Nucleus accumbens (tissue), 56 donors: ENCODE data around the gene HOXB8.

Source experiments
- DNase-seq, 56 donors: peaks; one replicate each; lab custom pipeline; 2025; lab: John Stamatoyannopoulos, UW

HOXB8 gene

GRCh38 chr17:48587276-48588073 lies 27.6 kb downstream of the HOXB8 start:
- DNase-seq: no peak

- no peak for DNase-seq
Measured at GRCh38 chr17:48586355-48587258, 28.5 kb downstream of the HOXB8 start.

GRCh38 chr17:48584223-48584741 lies 30.8 kb downstream of the HOXB8 start:
- no peak for DNase-seq

GRCh38 chr17:48583708-48584222 lies 31.3 kb downstream of the HOXB8 start:
- no peak for DNase-seq

GRCh38 chr17:48582750-48583069 lies 32.4 kb downstream of the HOXB8 start:
- no peak for DNase-seq

- no peak for DNase-seq
Measured at GRCh38 chr17:48579760-48580554, 35.1 kb downstream of the HOXB8 start.

- no peak for DNase-seq
Measured at GRCh38 chr17:48579471-48579759, 35.7 kb downstream of the HOXB8 start.

- no peak for DNase-seq
Measured at GRCh38 chr17:48578616-48579470, 36.2 kb downstream of the HOXB8 start.

GRCh38 chr17:48577946-48578615 lies 37.0 kb downstream of the HOXB8 start, which contains the start of gene HOXB4:
TSS of gene HOXB4 (minus strand) at chr17:48578350. CDS start at chr17:48578319, 31 bp downstream.
- DNase-seq: peak in 1 of 56 donors; percentile 0

- DNase-seq: no peak
Measured at GRCh38 chr17:48577330-48577945, 37.7 kb downstream of the HOXB8 start.

GRCh38 chr17:48576479-48577309 lies 38.4 kb downstream of the HOXB8 start:
- no peak for DNase-seq

- no peak for DNase-seq
Measured at GRCh38 chr17:48575673-48576478, 39.2 kb downstream of the HOXB8 start.

- DNase-seq: no peak
Measured at GRCh38 chr17:48575066-48575582, 40.0 kb downstream of the HOXB8 start.

- no peak for DNase-seq
Measured at GRCh38 chr17:48574505-48575065, 40.5 kb downstream of the HOXB8 start.

- no peak for DNase-seq
Measured at GRCh38 chr17:48571826-48572417, 43.2 kb downstream of the HOXB8 start.
